NCI-H446 (cell line): ENCODE measurements around the gene TRIM26.

Experiments
- DNase-seq, 2 experiments: peaks; one replicate each; lab custom pipeline; 2025; lab: John Stamatoyannopoulos, UW

Gene TRIM26

GRCh38 chr6:30211306-30211705 lies 1.9 kb downstream of the TRIM26 start:
- DNase-seq: no peak

- no peak for DNase-seq
Observed at GRCh38 chr6:30207619-30208295, 5.4 kb downstream of the TRIM26 start.

DNA sequence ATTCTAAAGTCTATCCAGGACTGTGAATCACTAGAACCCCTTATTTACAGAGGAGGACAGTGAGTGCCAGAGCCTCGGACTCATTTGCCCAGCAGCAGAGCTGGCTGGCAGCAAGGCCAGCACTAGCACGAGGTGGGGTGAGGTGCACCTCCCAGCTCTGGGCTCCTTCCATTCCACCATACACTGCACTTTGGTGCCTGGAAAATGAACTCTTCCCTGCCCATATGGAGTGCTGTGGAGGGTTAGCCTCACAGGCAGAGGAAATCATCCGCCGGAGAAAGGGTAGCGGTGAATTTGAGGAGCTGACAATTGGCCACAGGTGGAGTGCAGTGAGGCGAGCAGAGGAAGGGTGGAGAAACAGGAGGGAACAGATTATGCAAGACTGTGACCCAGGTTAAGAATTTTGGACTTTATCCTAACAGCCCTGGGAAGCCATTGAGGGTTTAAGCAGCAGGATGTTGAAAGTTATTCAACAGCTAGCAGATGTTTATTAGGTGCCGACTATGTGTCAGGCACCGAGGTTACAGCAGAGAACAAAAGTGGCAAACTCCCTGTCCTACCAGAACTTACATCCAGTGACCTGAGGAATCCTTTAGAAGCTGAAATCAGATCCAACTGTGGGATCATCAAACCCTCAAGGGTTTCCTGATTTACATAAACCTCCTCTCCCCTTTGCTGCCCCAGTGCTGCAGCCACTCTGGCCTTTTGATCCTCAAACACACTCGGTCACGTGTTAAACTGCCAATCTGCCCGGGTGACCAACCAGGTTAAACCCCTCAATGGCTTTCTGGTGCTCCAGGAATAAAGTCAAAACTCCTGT lies 6.2 kb downstream of the TRIM26 start:
- no peak for DNase-seq

- no peak for DNase-seq
Observed at GRCh38 chr6:30206152-30206551, 7.1 kb downstream of the TRIM26 start.

- DNase-seq: no peak
Observed at GRCh38 chr6:30204116-30204515, 9.1 kb downstream of the TRIM26 start.

- DNase-seq: no peak
Observed at GRCh38 chr6:30202366-30202765, 10.8 kb downstream of the TRIM26 start.

DNA sequence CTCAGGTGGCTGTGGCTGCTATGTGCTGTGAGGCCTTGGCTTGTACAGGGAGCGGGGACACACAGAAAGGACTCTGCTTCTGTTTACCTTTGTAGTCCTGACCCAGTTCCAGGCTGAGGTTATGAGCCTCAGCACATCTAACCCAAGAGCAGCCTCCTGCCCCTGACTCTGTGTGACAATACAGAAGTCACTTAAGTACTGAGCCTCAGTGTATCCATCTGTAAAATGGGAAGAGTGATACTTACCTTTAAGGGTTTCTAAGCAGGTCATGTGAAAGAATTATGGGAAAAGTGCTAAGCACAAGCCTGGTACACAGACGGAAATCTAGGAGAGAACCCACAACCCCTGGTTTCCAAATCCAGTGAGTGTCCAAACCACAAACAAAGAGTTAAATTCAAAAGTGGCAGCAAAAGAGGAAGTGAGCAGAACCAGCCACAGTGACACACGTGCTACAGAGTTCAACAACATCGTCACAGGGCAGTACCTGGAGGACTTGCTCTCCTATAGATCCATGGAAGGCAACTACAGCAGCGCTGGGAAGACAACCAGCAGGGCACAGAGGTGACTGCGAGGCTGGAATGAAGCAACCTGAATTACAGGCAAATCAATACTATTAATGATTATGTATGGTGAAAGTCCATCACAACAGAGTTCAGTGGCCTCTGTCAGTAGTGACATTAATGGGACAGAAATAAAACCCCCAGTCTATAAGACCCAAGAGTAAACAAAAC lies 12.5 kb downstream of the TRIM26 start:
- DNase-seq: no peak

DNA sequence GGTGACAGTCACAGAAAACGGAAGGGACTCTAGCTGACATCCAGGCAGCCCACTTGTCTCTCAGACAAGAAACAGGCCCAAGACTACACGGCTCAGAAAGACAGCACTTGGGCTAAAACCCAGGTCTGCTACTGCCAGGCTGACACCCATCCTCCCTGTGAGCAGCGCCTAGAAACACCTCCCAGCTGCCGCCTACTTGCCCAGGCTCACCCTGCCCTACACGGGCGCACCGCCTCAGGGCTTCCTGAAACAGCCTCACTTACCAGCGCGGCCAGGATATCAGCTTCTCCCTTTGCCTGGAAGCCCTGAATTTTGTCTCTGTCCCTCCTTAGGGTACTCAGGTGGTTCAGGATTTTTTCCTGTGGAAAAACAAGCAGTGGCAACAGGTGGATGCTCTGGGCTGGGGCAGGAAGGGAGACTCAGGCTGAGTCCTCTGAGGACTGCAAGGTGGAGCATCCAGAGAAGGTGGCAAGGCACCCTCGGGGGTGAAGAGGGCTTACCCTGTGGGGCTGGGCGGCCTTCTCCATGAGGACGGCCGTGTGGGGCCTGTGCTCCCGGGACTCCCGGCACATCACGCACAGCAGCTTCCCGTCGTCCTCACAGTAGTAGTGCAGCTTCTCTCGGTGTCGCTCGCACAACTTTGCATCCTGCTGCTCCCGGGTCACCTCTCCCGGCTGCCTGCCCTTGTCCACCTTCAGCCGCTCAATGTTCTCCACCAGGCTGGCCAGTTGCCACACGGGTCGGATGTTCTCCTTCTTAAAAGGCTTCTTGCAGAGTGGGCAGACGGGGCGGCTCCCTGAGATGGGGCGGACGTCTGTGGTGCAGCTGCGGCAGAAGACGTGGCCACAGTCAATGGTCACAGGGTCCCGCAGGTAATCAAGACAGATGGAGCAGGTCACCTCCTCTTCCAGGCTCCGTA lies 14.8 kb downstream of the TRIM26 start:
- no peak for DNase-seq

DNA sequence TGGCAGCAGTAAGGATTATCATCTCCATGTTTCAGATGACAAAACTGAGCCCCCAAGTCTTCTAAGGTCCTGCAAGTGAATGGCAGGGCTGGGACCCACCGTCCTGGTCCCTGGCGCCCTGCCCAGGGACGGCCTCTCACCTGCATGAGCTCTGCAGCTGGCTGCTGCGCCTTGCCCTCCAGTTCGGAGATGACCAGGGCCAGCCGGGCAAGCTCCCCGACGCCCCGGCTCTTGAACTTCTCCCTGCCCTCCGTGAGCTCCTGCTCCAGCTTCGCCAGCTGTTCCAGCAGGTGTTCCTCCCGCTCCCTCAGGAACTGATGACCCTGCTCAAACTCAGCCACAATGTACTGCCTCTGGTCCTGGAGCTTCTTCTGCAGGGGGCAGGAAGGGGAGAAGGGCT lies 16.8 kb downstream of the TRIM26 start:
- no peak for DNase-seq

- no peak for DNase-seq
Observed at GRCh38 chr6:30195951-30196350, 17.3 kb downstream of the TRIM26 start.

GRCh38 chr6:30194797-30195690 lies 18.2 kb downstream of the TRIM26 start:
- DNase-seq: no peak

DNA sequence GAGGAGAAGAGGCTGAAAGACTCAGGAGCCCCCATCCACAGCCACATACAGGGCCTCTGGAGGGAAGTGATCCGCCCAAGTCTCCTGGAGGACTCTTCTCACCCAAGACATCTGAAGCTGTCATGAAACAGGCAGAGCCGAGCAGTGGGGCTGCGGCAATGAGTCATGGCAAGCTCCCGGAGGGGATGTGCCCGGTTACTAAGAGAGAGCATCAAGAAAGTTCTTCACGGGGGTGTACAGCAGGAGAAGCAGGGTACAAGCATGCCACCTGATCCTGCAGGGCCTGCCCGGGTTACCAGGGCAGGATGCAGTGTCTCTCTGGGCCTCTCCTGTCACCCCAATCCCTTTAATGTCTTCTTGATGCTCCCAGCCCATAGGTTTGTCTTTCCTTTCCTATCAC lies 21.1 kb downstream of the TRIM26 start:
- DNase-seq: no peak

DNA sequence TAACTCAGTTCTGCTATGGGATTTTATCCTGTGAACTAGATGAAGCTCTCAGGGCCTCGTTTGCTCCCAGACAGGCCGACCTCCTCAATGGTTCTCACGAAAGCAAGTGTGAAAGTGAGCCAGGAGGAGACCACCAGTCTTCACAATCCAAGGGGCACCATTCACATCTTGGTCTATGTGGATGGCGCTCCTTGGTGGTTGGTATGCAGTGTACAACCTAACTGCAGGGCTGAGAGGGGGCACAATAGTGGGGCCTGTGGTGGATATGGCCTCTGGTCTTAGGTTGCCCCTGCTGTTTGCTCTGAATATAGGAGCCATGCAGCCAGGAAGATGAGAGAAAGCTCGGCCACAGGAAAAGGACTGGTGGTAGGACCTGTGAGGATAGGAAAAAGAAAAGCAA lies 24.7 kb downstream of the TRIM26 start:
- DNase-seq: no peak

DNA sequence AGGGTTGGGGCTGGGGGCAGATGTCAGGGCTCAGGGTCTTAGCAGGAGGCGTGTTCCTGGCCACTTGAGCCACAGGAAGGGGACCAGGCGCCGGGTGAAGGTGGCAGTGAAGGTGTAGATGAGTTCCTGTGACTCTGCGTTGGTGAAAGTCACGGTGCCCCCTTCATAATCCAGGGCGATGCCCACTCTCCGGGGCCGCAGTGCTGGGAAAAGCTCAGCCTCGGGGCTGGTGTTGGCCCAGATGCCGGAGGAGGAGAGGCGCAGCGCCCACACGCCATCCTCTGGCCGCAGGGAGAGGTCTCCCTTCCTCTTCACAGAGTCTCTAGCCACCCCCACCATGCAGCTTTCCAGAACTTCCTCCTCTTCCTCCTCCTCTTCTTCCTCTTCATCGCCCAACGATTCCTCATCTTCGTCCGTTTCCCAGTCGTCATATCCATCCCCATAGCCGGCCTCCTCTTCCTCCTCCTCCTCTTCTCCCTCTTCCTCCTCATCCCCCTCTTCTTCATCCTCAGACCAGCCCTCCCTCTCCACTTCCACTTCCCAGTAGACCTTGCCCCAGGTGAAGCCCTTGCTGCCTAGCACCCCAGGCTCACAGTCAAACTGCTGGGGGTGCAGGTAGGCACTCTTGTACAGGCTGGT lies 27.2 kb downstream of the TRIM26 start:
- no peak for DNase-seq

GRCh38 chr6:30184417-30185031 lies 28.7 kb downstream of the TRIM26 start:
- DNase-seq: no peak

- DNase-seq: no peak
Observed at GRCh38 chr6:30180145-30180544, 33.1 kb downstream of the TRIM26 start.

GRCh38 chr6:30178837-30179236 lies 34.4 kb downstream of the TRIM26 start:
- no peak for DNase-seq

DNA sequence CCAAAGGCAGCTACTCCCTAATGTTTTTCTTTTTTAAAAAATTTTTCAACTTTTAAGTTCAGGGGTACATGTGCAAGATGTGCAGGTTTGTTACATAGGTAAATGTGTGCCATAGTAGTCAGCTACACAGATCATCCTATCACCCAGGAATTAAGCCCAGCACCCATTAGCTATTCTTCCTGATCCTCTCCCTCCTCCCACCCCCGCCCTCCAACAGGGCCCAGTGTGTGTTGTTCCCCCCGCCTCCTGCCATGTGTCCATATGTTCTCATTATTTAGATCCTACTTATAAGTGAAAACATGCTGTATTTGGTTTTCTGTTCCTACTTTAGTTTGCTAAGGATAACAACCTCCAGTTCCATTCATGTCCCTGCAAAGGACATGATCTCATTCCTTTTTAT lies 37.4 kb downstream of the TRIM26 start:
- DNase-seq: no peak

GRCh38 chr6:30172681-30173080 lies 40.5 kb downstream of the TRIM26 start:
- DNase-seq: no peak
